ENCODE results near the gene ISLR2.
"Not testable (repeated sequence)": the region's sequence is repeated elsewhere in the genome, so short reads cannot be mapped to it uniquely, and the experiment has no call there.

Gene ISLR2, protein sequence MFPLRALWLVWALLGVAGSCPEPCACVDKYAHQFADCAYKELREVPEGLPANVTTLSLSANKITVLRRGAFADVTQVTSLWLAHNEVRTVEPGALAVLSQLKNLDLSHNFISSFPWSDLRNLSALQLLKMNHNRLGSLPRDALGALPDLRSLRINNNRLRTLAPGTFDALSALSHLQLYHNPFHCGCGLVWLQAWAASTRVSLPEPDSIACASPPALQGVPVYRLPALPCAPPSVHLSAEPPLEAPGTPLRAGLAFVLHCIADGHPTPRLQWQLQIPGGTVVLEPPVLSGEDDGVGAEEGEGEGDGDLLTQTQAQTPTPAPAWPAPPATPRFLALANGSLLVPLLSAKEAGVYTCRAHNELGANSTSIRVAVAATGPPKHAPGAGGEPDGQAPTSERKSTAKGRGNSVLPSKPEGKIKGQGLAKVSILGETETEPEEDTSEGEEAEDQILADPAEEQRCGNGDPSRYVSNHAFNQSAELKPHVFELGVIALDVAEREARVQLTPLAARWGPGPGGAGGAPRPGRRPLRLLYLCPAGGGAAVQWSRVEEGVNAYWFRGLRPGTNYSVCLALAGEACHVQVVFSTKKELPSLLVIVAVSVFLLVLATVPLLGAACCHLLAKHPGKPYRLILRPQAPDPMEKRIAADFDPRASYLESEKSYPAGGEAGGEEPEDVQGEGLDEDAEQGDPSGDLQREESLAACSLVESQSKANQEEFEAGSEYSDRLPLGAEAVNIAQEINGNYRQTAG

DNA sequence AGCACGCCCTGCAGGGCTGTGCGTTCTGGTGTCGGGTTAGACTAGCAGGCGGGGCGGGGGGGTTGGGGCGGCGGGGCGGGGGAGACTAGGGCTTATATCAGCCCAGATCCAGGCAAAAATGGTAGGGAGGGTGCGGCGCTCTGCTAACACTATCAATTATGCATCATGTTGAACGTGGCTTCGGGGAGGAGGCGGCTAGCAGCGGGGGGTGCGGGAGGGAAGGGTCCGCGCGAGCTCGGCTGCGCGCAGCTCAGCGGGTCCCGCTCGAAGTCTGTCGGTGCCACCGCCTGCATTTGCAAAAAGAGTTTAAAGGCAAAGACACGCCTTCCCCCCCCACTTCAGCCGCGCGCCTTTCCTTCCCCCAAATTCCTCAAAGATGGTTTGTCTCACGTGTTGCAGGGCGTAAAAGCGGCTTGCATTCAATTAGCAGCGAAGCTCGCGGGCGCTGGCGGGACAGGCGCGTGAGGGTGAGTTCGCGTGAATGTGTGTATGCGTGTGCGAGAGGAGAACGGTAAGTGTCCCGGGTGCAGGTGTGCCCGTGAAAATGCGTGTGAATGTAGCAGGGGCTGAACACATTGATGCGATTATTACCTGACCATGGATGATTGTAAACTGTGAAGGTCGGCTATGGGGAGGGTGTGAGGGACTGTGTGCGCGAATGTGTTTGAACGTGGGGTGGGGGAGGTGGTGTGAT is at the start of gene ISLR2:
Gene ISLR2, plus strand, starts transcription at position 432 of the 694 bp plus-strand sequence. CDS start 2,169 bp downstream, outside the sequence.
- peaks cover 42 to 75% of the 10 kb centered on the region in 2 donors for H3K4me1 Mint-ChIP-seq
- H3K27ac Mint-ChIP-seq, result peak within 1 kb of the TSS; percentile 86
- H3K4me3 Mint-ChIP-seq, result peak within 1 kb of the TSS; percentile 42 to 57
- ATAC-seq (replicated peaks) (no peak), DNase-seq (no peak)
- H3K9me3 Mint-ChIP-seq, result peaks cover 0 to 5% of the 10 kb centered on the region in 2 donors
- H3K27me3 Mint-ChIP-seq, result peaks cover 71 to 84% of the 10 kb centered on the region in 2 donors
- H3K36me3 Mint-ChIP-seq, result peaks cover 12 to 13% of the 10 kb centered on the region in 2 donors

DNA sequence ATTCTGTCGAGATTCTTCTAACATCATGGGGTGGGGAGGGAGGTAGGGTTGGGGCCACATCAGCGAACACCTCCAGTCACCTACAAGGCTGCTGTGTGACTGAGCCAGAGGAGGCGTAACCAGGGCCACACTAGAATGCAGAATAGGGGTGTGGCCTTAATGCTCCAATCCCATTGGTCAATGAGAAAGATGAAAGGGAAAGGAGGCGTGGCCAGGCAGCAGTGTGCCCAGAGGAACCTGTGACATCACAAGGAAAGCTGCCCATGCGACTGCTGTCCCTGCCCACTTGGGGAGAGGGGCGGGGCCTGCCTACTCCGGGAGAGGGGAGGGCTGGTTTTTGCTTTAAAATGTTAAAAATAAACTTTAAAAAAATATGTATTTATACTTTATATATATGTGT is 47.9 kb upstream of the ISLR2 start, which contains the start of gene GOLGA6A:
Gene GOLGA6A, minus strand, starts transcription at position 101 of the 400 bp plus-strand sequence. Its CDS starts 41 bp downstream, at position 60.
- H3K27ac Mint-ChIP-seq, result not testable (repeated sequence)

DNA sequence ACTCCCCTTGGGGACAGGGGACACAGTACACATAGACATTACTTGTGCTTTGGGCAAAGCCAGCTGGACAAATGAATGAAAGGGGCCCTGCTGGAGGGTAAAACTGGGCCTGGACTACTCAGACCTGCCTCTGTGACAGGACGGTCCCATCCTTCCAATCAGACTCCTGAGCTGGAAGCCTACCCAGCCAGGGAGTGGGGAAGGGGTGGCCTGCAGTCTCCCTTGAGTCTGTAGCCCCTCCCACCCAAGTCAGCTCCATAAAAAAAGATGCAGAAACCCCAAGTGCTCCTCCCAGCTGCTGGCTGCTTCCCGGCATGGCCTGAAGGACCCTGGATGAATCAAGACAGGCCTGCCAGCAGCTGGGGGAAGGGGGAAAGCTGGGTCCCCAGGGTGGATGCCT is 35.8 kb upstream of the ISLR2 start:
- not testable (repeated sequence) for DNase-seq; ATAC-seq (replicated peaks); H3K27ac Mint-ChIP-seq

More for the DNA sequence above, 47.9 kb upstream of the ISLR2 start, which contains the start of gene GOLGA6A:
- ATAC-seq (replicated peaks); H3K27me3 Mint-ChIP-seq; H3K4me3 Mint-ChIP-seq; DNase-seq; H3K36me3 Mint-ChIP-seq; H3K4me1 Mint-ChIP-seq; H3K9me3 Mint-ChIP-seq: not testable (repeated sequence)

DNA sequence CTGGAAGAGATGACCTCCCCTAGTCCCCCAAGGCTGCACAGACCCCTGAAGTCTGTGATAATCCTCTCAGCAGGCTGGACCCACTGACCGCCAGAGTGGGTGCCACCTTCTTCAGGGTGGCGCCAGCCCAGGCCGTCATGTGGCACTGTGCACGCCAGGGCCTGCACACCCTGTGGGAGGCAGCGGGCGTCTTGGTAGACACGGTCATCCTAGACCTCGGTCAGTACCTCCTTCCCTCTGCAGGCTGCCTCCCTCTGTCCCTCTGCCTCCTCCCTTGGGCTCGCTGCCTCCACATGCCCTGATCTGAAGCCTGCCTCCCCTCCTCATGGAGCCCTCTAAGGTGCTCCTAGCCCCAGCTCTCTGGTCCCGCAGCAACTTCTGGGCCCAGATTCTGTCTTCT is 34.8 kb upstream of the ISLR2 start:
- H3K27me3 Mint-ChIP-seq; H3K36me3 Mint-ChIP-seq; ATAC-seq (replicated peaks); DNase-seq; H3K27ac Mint-ChIP-seq; H3K4me3 Mint-ChIP-seq; H3K9me3 Mint-ChIP-seq; H3K4me1 Mint-ChIP-seq: not testable (repeated sequence)

More for the DNA sequence above, 35.8 kb upstream of the ISLR2 start:
- not testable (repeated sequence) for H3K4me1 Mint-ChIP-seq, H3K9me3 Mint-ChIP-seq, H3K4me3 Mint-ChIP-seq, H3K27me3 Mint-ChIP-seq, H3K36me3 Mint-ChIP-seq

DNA sequence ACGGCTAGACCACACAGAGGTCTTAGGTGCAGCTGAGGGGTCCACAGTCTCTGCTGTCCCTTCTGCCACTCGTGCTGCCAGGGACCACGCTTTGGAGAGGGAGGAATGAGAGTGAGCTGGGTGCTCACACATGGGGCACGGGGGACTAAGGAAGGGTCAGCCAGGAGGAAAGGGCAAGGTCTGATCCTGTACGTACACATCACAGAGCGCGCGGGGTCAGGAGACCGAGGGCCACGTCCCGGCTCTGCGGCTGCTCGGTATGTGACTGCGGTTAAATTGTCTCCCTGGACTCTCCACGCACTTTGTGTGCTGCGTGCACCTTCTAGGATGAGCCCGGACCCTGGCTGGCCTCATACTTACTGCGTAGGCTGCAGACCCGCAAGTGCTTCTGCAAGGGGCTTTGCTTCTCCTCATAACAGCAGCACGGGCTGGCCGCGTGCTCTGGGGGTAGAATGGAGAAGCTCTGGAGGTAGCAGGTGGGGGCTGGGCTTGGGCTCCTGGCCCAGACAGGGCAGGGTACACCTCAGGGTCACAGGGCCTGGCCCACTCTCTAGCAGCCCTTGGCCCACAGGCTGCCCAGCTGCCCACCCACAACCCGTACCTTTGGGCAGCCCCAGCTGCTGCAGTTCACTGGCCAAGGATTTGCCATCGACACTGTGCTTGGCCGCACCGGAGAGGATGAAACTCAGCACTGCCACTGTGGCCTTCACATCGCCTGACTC is 33.5 kb upstream of the ISLR2 start:
- H3K4me1 Mint-ChIP-seq; H3K27me3 Mint-ChIP-seq; DNase-seq; H3K9me3 Mint-ChIP-seq; H3K4me3 Mint-ChIP-seq; ATAC-seq (replicated peaks); H3K27ac Mint-ChIP-seq; H3K36me3 Mint-ChIP-seq: not testable (repeated sequence)

DNA sequence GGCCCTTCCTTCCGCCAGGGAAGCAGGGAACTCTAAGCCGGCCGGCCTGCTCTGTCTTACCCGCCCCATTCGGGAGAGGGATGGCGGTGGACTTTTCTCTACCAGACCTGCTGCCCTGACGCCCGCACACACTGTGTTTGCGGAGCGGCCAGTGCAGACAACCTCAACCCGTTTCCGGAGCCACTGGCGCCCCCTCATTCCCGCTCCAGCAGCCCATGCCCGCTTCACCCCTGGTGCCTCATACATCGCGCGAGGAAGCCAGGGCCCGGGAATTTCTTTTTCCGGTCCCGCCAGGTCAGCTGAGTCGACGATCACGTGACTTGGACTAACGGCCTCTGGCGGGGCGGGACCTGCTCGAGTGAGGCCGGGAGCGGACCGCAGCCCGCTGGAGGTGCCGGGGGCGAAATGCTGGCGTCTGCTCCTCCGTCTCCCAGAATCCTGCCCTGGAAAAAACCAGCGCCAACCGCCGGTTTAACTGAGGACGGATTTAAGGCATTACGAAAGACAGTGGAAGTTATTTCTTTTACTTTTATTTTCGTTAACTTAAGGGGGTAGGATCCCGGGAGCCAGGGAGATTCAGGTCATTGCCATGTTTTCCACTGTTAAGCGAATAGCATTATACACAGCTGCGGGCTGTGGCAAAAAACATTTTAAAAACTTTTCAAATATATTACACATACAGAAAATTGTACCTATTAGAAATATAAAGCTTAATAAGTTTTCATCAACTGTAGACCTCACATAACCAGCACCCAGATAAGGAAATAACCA is 30.2 kb upstream of the ISLR2 start:
- ATAC-seq (replicated peaks) (peak; percentile 95 to 96), DNase-seq (peak; percentile 84)
- H3K36me3 Mint-ChIP-seq, H3K9me3 Mint-ChIP-seq, H3K4me1 Mint-ChIP-seq, H3K27me3 Mint-ChIP-seq: not testable (repeated sequence)
- Mint-ChIP-seq H3K4me3 (peak overlapping the region; percentile 91 to 95), H3K27ac (peak overlapping the region; percentile 93)

DNA sequence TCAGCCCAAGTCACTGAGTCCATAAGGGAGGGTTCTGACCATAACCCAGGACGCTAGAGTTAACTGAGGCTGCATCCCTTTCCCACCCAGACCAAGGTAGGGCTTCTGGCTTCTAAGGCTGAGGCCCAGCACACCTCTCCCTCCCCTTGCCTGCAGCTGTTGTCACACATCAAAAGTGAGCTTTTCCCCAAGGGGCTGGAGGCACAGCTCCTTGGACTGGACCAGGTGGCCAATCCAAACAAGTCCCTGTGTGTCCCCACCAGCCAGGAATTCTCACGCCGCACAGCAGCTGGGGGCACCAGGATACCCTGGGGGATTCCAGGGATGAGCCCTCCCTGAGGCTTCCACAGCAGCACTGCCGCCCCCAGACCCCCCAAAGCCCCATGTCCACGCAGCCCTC is 22.3 kb upstream of the ISLR2 start:
- ATAC-seq (replicated peaks), result no peak
- Mint-ChIP-seq H3K36me3 (no peaks in the 10 kb centered on the region), H3K27ac (no peak overlapping the region), H3K27me3 (peaks cover 6 to 15% of the 10 kb centered on the region in 2 donors), H3K9me3 (no peaks in the 10 kb centered on the region), H3K4me1 (peaks cover 0 to 2% of the 10 kb centered on the region in 2 donors), H3K4me3 (no peak overlapping the region)
- no peak for DNase-seq

DNA sequence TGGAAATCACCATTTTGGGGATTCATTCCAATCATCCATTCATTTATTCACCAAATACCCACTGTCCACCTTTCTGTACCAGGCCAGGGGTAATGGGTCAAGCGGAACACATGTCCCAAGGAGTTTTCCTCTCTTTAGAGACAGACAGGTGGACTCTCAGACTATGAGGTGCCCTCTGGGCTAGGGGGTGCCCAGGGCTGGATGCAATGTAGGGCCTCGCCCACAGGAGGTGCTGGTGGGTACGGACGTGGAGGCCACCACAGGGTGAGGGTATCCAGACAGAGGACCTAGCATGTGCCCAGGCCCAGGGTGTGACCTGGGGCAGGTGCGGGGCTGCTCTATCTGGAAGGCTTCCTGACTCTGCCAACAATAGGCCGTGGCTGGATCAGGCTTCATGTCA is 21.8 kb upstream of the ISLR2 start:
- H3K27me3 Mint-ChIP-seq, result peaks cover 6 to 20% of the 10 kb centered on the region in 2 donors
- H3K4me3 Mint-ChIP-seq; H3K27ac Mint-ChIP-seq; H3K36me3 Mint-ChIP-seq; DNase-seq; H3K4me1 Mint-ChIP-seq; H3K9me3 Mint-ChIP-seq; ATAC-seq (replicated peaks): not testable (repeated sequence)

DNA sequence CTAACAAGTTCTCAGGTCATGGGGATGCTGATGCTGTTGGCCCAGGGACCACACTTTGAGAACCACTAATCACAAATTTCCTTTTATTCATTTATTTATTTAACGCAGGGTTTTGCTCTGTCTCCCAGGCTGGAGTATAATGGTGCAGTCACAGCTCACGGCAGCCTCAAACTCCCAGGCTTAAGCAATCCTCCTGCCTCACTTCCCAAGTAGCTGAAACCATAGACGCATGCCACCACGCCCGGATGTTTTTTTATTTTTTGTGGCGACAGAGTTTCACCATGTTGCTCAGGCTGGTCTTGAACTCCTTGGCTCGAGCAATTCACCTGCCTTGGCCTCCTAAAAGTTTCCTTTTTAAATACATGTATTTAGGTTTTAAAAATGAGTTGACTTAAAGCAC is 20.7 kb upstream of the ISLR2 start:
- H3K4me3 Mint-ChIP-seq, result no peak overlapping the region
- peaks cover 0 to 2% of the 10 kb centered on the region in 2 donors for H3K4me1 Mint-ChIP-seq
- no peak for ATAC-seq (replicated peaks)
- no peaks in the 10 kb centered on the region for H3K36me3 Mint-ChIP-seq
- H3K9me3 Mint-ChIP-seq, result no peaks in the 10 kb centered on the region
- H3K27ac Mint-ChIP-seq, result no peak overlapping the region
- peaks cover 6 to 25% of the 10 kb centered on the region in 2 donors for H3K27me3 Mint-ChIP-seq
- no peak for DNase-seq

DNA sequence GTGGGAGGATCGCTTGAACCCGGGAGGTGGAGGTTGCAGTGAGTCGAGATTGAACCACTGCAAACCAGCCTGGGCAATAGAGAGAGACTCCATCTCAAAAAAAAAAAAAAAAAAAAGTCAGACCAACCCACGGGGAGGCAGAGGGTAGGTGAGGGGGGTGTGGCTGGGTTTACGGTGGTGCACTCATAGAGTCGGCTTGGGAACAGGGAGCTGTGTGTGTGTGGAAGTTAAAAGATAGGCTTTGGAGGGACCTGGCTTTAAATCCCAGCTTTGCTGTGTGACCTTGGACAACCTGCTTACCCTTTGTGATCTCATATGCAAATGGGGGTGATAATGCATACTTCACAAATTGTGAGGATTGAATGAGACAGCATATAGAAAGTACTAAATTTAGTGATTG is 10.0 kb upstream of the ISLR2 start:
- Mint-ChIP-seq H3K4me1 (peaks cover 32 to 46% of the 10 kb centered on the region in 2 donors), H3K4me3 (no peak overlapping the region), H3K36me3 (peaks cover 0 to 4% of the 10 kb centered on the region in 2 donors), H3K9me3 (peaks cover 6 to 7% of the 10 kb centered on the region in 2 donors), H3K27ac (no peak overlapping the region), H3K27me3 (no peaks in the 10 kb centered on the region)
- ATAC-seq (replicated peaks) (no peak), DNase-seq (no peak)

DNA sequence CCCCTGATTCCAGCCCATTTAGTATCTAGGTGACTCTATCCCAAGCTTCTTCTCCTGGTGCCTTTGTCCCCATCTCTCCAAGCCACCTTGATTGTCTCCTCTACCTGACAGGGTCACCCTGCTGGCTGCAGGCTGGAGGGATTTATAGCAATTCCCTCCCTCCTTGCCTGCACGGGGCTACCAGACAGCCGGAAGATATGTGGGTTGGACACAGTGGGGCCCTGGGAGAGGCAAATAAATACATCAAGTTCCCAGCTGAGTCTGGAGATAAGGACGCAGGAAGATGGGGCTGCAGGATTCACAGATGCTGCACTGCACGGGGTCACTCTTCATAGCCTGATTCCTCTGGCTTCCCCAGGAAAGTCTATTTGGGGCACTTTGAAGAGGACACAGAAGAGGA is 9.3 kb upstream of the ISLR2 start:
- Mint-ChIP-seq H3K27ac (no peak overlapping the region), H3K9me3 (peaks cover 6 to 7% of the 10 kb centered on the region in 2 donors), H3K4me3 (no peak overlapping the region), H3K27me3 (no peaks in the 10 kb centered on the region), H3K4me1 (peaks cover 32 to 46% of the 10 kb centered on the region in 2 donors), H3K36me3 (peaks cover 0 to 4% of the 10 kb centered on the region in 2 donors)
- DNase-seq (no peak), ATAC-seq (replicated peaks) (no peak)

DNA sequence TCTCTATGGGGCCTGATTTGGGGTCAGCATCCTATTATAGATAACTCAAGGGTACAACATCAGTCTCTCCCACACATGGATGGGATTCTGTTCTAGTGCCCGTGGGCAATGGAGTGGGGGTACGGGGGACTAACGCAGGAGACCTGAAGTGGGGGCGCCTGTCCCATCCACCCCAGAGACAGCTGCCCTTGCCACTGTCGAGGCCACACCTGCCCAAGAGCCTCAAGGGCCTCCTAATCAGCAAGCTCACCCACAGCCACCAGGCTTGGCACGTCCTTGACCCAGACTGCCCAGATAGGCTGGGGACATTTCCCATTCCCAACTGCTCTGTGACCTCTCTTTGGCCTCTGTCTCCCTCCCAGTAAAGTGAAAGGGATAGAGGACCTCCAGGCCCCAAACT is 8.5 kb upstream of the ISLR2 start:
- Mint-ChIP-seq H3K27me3 (peaks cover 0 to 5% of the 10 kb centered on the region in 2 donors), H3K27ac (no peak overlapping the region), H3K9me3 (peaks cover 6 to 7% of the 10 kb centered on the region in 2 donors), H3K4me3 (no peak overlapping the region), H3K4me1 (peaks cover 32 to 46% of the 10 kb centered on the region in 2 donors), H3K36me3 (peaks cover 0 to 4% of the 10 kb centered on the region in 2 donors)
- ATAC-seq (replicated peaks), result peak in 1 of 2 donors; percentile 5
- DNase-seq, result no peak
